ENCODE measurements around the gene GPR139. TPM values are rescaled to one million over a fixed set of nuclear protein-coding genes. Genes with fewer than 3 reads are reported as not detected.

Gene GPR139
- total RNA-seq, 2 experiments from 2014 or later, result not detected

DNA sequence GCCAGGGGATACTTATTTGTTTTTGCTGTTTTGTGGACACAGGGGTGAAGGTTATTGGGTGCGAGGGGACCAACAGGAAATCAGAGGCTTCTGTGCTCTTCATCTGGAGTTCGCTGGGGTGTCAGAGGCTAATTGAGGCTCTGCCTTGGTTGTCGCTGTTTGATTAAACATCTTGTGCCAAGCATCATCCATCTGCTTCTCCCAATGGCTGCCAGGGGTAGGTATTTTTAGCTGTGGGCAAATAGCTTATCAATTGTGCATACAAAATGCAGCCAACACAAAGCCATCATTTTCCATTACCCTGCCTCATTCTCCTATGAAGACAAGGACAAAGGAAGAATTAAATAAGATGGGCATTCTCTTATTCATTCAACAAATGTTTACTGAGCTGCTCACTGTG, 27.8 kb downstream of the GPR139 start:
- DNase-seq, result no peak
- Mint-ChIP-seq H3K27me3 (no peaks in the 10 kb centered on the region), H3K4me1 (ENCODE audit: low read depth) (no peaks in the 10 kb centered on the region), H3K36me3 (no peaks in the 10 kb centered on the region), H3K9me3 (no peaks in the 10 kb centered on the region), H3K27ac (no peak overlapping the region), H3K4me3 (no peak overlapping the region)
- ChIA-PET CTCF (no interaction called here), POLR2A (no interaction called here)
- intact Hi-C loops (cut with micrococcal nuclease), result no loop called here

DNA sequence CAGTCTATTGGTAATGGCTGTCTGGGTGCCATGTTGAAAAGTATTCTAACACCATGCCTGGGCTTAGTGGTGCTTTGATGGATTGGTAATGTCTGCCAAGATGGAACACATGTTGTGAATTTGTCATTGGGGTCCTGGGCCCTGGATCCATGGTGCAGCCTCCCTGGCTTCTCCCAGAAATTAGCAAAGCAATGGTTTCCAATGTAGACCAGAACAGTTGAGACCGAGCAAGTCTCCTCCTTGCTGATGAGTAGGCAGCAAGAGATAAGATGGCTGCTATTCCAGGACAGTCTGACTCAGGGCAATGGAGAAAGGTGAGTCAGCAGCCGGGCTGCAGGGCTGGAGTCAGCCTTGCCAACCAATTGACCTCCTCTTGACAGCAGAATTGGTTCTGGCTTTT, 30.8 kb downstream of the GPR139 start:
- CTCF ChIA-PET, result no interaction called here
- Mint-ChIP-seq H3K27me3 (peaks cover 2% of the 10 kb centered on the region), H3K4me1 (ENCODE audit: low read depth) (no peaks in the 10 kb centered on the region), H3K36me3 (no peaks in the 10 kb centered on the region), H3K27ac (no peak overlapping the region), H3K4me3 (no peak overlapping the region), H3K9me3 (no peaks in the 10 kb centered on the region)
- intact Hi-C loops (cut with micrococcal nuclease), result no loop called here
- POLR2A ChIA-PET, result no interaction called here
- no peak for DNase-seq

DNA sequence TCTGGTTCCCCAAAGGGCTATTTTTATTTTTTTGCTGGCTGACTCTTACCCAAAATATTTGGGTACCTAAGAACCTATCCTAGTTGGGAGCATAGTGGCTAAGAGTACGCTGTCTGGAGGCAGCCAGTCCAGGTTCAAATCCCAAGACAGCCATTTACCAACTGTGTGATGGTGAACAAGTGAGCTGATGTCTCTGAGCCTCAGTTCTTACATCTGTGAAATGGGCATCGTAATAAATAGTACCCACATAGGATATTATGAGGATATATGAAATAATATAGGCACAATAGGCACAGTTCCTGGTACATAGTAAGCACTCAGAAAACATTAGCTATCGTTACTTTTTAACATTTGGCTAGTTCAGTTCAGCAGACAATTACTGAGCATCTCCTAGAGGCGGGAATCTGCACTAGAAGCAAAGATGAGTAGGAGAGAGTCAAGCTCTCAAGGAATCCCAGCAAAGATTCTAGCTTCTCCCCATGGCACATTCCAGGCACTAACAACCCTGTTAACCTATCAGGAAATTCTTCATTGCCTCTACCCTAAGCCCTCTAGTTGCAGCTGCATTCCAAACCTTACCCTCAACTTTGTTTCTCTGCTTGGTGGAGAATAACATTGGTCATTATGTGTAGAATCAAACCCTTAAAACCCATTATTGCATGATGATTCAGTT, 31.6 kb downstream of the GPR139 start:
- Mint-ChIP-seq H3K27me3 (peaks cover 2% of the 10 kb centered on the region), H3K9me3 (no peaks in the 10 kb centered on the region), H3K27ac (no peak overlapping the region), H3K4me3 (no peak overlapping the region), H3K36me3 (no peaks in the 10 kb centered on the region), H3K4me1 (ENCODE audit: low read depth) (no peaks in the 10 kb centered on the region)
- CTCF ChIA-PET, result no interaction called here
- DNase-seq, result no peak
- POLR2A ChIA-PET, result no interaction called here
- intact Hi-C loops (cut with micrococcal nuclease), result no loop called here

DNA sequence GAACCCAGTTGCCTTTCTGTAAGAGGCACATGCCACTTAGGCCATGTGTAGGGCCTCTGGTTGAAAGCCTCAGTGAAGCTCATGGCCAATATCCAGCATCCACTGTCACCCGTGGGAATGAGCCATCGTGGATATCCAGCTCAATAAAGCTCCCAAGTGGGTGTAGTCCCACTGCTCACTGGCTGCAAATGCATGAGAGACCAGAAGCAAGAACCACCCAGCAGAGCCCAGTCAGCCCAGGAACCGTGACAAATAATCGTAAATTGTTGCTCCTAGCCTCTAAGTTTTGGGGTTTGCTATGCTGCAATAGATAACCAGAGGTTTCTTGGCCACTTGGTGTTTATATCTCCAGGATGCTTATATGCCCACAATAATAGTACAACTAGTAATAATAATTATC, 33.7 kb downstream of the GPR139 start:
- Mint-ChIP-seq H3K4me3 (no peak overlapping the region), H3K36me3 (no peaks in the 10 kb centered on the region), H3K27me3 (peaks cover 2% of the 10 kb centered on the region), H3K4me1 (ENCODE audit: low read depth) (no peaks in the 10 kb centered on the region), H3K9me3 (no peaks in the 10 kb centered on the region), H3K27ac (no peak overlapping the region)
- DNase-seq, result no peak
- ChIA-PET CTCF (no interaction called here), POLR2A (no interaction called here)
- intact Hi-C loops (cut with micrococcal nuclease), result no loop called here

DNA sequence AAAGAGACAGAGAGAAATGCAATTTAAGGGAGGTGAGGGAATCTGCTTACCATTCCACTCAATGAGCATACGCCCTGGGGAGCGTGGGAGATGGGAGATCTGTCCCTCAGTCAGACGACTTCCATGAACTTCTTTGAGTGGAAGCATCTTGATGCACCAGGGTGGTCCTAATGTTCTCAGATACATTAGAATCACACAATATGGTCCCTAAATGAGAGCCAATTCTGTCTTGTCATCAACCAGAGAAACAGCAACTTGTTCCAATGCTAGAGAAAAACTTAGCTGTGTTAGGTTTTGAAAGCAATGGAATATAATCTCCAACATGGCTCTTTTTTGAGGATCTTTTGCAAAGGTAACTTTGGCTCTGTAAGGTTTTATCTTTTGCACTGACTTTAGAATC, 44.1 kb downstream of the GPR139 start:
- H3K4me3 Mint-ChIP-seq, result no peak overlapping the region
- no peaks in the 10 kb centered on the region for H3K4me1 Mint-ChIP-seq (ENCODE audit: low read depth)
- H3K36me3 Mint-ChIP-seq, result no peaks in the 10 kb centered on the region
- POLR2A ChIA-PET, result no interaction called here
- no peak overlapping the region for H3K27ac Mint-ChIP-seq
- peaks cover 2% of the 10 kb centered on the region for H3K27me3 Mint-ChIP-seq
- no peak for DNase-seq
- H3K9me3 Mint-ChIP-seq, result peaks cover 3% of the 10 kb centered on the region
- CTCF ChIA-PET, result no interaction called here
- intact Hi-C loops (cut with micrococcal nuclease), result no loop called here

DNA sequence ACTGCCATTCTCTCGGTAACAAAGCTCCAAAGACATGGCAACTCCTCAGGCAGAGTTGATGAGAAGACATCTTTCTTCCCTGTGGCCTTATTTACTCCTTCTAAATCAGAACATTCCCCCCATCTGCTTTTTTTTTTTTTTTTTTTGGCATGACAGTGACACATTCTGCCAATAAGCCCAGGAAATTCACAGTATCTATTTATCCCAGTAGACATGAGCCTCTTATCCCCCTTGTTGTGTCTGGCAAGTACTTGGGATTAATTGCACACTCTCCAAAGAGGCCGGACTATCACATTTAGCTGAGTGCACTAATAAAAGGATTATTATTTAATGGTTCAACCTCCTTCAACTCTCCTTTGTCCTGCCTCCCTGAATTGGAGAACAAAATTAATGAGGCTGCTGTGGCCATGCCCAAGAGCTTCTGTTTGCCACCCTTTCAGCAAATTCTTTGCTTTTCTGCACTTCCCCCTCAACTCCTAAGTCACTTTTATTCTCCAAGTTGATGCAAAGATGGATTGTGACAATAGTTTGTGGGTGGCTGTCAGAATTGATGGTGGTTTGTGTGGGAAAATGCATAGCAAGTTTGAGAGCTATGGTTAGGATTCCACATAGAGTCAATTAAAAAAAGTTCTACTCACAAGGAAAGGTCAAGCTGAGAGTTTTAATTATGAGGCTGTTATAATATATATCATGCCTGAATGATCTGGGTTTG, 47.2 kb downstream of the GPR139 start:
- ChIA-PET POLR2A (no interaction called here), CTCF (no interaction called here)
- Mint-ChIP-seq H3K4me1 (ENCODE audit: low read depth) (no peaks in the 10 kb centered on the region), H3K27me3 (peaks cover 2% of the 10 kb centered on the region), H3K9me3 (peaks cover 5% of the 10 kb centered on the region), H3K4me3 (no peak overlapping the region), H3K27ac (no peak overlapping the region), H3K36me3 (no peaks in the 10 kb centered on the region)
- intact Hi-C loops (cut with micrococcal nuclease), result no loop called here
- no peak for DNase-seq

DNA sequence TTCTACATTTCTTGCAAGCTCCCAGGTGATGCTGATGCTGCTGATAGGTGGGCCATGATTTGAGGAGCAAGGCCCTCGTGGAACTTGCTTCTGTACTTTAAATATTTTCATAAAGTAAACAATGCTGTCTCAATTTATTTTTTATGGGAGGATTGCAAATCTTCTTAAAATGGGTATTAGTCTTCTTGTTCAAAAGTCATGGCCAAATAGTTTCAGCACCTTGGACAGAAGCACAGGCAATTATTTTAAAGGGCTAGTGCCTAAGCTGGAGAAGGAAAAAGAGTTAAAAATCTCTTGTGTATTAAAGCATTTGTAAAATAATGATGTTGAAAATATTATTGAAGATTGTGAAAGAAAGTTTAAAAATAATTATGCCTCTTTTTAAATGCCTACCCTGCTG, 50.5 kb downstream of the GPR139 start:
- CTCF ChIA-PET, result no interaction called here
- no peak overlapping the region for H3K4me3 Mint-ChIP-seq
- no peaks in the 10 kb centered on the region for H3K4me1 Mint-ChIP-seq (ENCODE audit: low read depth)
- H3K27me3 Mint-ChIP-seq, result no peaks in the 10 kb centered on the region
- POLR2A ChIA-PET, result no interaction called here
- intact Hi-C loops (cut with micrococcal nuclease), result no loop called here
- DNase-seq, result no peak
- H3K36me3 Mint-ChIP-seq, result no peaks in the 10 kb centered on the region
- no peak overlapping the region for H3K27ac Mint-ChIP-seq
- peaks cover 9% of the 10 kb centered on the region for H3K9me3 Mint-ChIP-seq

DNA sequence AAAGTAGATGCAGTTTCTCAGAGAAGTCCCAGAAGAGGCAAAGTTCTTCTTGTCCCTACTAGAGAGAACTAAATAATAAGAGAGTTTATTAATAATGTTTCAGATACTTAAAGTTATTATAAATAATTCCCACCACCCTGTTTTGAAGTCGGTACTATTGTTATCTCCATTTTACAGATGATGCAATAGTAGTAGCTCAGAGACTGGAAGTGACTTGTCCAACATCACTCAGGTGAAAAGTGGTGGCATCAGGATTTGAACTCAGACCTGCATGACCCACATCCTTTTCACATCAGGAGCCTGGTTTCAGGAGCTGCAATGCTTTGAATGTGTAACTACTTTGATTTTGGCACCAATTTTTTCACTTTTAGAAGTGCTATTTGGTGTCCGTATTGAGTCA, 52.7 kb downstream of the GPR139 start:
- no peak overlapping the region for H3K4me3 Mint-ChIP-seq
- POLR2A ChIA-PET, result no interaction called here
- no peaks in the 10 kb centered on the region for H3K4me1 Mint-ChIP-seq (ENCODE audit: low read depth)
- DNase-seq, result no peak
- CTCF ChIA-PET, result no interaction called here
- intact Hi-C loops (cut with micrococcal nuclease), result no loop called here
- H3K27ac Mint-ChIP-seq, result no peak overlapping the region
- H3K27me3 Mint-ChIP-seq, result no peaks in the 10 kb centered on the region
- peaks cover 11% of the 10 kb centered on the region for H3K9me3 Mint-ChIP-seq
- no peaks in the 10 kb centered on the region for H3K36me3 Mint-ChIP-seq

DNA sequence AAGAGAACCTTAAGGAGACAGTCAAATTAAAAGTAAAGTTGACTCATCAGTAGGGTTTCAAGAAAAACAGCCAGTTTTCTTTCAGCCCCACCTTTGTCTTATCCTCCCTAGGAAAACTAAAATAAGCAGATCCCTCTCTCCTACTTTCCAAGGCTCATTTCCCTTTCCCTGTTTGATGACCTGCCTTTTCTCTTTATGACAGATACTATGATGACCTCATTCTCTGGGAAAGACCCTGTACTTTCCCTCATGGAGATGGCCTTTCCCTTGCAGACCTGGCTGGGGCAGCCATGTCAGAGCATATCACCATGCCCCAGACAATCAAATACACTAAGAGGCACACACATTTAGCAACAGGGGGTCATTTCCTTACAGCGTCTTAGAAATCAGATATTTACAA, 53.6 kb downstream of the GPR139 start:
- Mint-ChIP-seq H3K9me3 (peaks cover 11% of the 10 kb centered on the region), H3K4me3 (no peak overlapping the region)

DNA sequence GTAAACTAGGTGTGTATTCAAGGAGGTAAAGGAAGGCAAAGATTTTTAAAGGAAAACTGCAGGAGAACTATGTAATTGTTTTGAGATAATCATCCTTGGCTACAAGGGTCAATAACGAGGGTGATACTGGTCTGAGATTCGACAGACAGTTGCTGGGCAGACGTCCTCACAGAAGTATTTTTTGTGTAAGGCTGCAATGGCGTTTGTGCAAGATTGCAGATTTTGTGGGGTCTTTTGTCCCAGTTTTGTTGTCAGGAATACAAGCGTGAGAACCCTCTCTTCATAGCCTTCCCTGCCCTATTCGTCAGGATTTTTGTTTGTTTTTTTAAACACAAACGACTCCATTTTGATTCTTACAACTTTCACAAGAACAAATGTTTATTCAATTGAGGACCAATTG, 57.5 kb downstream of the GPR139 start:
- intact Hi-C loops (cut with micrococcal nuclease), result no loop called here
- Mint-ChIP-seq H3K27me3 (peaks cover 8% of the 10 kb centered on the region), H3K4me1 (ENCODE audit: low read depth) (no peaks in the 10 kb centered on the region), H3K9me3 (peaks cover 6% of the 10 kb centered on the region), H3K4me3 (no peak overlapping the region), H3K27ac (no peak overlapping the region), H3K36me3 (no peaks in the 10 kb centered on the region)
- DNase-seq, result no peak
- POLR2A ChIA-PET, result no interaction called here
- CTCF ChIA-PET, result no interaction called here

More for the DNA sequence above, 53.6 kb downstream of the GPR139 start:
- Mint-ChIP-seq H3K4me1 (ENCODE audit: low read depth) (no peaks in the 10 kb centered on the region), H3K27ac (no peak overlapping the region), H3K27me3 (no peaks in the 10 kb centered on the region), H3K36me3 (no peaks in the 10 kb centered on the region)
- ChIA-PET POLR2A (no interaction called here), CTCF (no interaction called here)
- DNase-seq, result no peak
- intact Hi-C loops (cut with micrococcal nuclease), result no loop called here

DNA sequence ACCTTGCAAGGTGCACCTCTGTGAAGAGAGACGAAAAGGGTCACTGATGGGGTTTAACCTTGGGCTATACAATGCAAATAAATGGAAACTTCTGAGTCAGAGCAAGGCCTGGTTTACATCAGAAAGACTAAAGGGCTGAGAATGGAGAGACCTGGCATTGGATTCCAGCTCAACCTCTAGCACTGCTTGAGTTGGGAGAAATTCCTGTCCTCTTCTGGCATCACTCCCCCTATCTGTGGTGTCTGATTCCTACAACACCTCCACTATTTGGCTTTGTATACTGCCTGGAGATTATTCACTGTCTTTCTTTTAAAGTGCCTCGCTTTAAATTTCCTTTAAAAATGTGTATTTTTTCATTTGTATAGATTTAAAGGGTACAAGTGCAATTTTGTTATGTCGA, 68.8 kb downstream of the GPR139 start:
- DNase-seq, result no peak
- Mint-ChIP-seq H3K27ac (no peak overlapping the region), H3K4me3 (no peak overlapping the region), H3K36me3 (no peaks in the 10 kb centered on the region), H3K4me1 (ENCODE audit: low read depth) (no peaks in the 10 kb centered on the region), H3K9me3 (peaks cover 6% of the 10 kb centered on the region), H3K27me3 (peaks cover 6% of the 10 kb centered on the region)
- ChIA-PET CTCF (no interaction called here), POLR2A (no interaction called here)
- intact Hi-C loops (cut with micrococcal nuclease), result no loop called here

DNA sequence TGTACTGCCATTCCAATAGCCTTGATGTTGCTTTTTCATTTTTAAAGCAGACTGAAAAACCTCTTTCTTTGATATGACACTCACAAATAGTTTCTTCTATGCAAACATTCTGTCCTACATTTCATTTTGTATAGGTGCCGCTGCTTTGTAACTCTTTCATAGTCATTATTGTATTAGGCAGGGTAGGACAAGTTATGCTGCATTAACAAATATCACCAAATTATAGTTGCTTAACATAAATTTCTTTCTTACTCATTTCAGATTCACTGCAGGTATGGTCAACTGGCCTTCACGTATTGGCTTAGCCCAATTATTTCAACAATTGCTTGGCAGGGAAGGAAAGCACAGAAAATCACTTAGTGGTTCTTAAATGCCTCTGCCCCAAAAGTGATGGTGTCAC, 70.8 kb downstream of the GPR139 start:
- POLR2A ChIA-PET, result no interaction called here
- no peak overlapping the region for H3K27ac Mint-ChIP-seq
- no peaks in the 10 kb centered on the region for H3K4me1 Mint-ChIP-seq (ENCODE audit: low read depth)
- H3K4me3 Mint-ChIP-seq, result no peak overlapping the region
- no peaks in the 10 kb centered on the region for H3K27me3 Mint-ChIP-seq
- no peak for DNase-seq
- intact Hi-C loops (cut with micrococcal nuclease), result no loop called here
- CTCF ChIA-PET, result no interaction called here
- H3K9me3 Mint-ChIP-seq, result peaks cover 6% of the 10 kb centered on the region
- no peaks in the 10 kb centered on the region for H3K36me3 Mint-ChIP-seq

DNA sequence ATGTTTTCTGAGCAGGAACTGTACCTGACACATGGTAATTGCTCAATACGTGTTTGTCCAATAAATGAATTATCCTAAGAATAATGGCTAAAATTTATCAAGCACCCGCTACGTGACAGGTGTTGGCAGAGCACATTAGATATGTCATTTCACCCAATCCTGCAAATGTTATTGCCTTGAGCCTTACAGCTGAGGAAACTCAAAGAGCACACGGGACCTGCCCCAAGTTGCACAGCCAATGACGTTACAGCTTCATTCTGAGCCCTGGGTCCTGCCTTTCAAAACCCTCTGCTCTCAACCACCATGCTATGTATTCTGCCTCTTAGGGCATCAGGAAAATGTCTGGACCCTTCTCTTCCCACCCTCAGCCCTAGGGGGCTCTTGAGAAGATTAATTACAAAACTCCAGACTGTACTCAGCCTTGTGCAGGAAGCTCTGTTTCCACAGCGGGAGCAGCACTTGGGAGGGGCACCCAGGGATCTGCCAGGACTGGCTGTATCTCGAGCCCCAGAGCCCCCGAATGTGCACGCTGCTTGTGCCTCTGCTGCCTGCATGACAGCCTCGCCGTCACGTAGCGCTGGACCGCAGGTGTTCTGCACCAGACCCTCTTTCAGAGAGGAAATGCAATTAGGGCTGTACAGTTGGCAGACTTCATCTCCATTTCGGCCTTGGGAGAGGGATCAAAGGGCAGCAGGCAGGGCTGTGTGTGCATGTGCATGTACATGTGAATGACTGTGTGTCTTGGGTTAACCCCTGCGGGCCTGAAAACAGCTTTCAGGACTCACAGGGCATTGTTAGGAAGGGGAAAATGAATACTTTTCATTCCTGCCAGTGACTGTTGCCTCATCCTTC, 71.6 kb downstream of the GPR139 start:
- intact Hi-C loops (cut with micrococcal nuclease), result no loop called here
- Mint-ChIP-seq H3K27me3 (no peaks in the 10 kb centered on the region), H3K27ac (no peak overlapping the region), H3K4me1 (ENCODE audit: low read depth) (no peaks in the 10 kb centered on the region), H3K9me3 (peaks cover 6% of the 10 kb centered on the region), H3K4me3 (no peak overlapping the region), H3K36me3 (no peaks in the 10 kb centered on the region)
- ChIA-PET POLR2A (no interaction called here), CTCF (no interaction called here)
- no peak for DNase-seq

Data from activated CD4-positive, alpha-beta memory T cell treated with anti-CD3 and anti-CD28 coated beads for 36 hours (primary cell).